ENCODE results near the gene NAV2. TPM values are rescaled to one million over a fixed set of nuclear protein-coding genes. Genes with fewer than 3 reads are reported as not detected.
"Not testable (repeated sequence)": the region's sequence is repeated elsewhere in the genome, so short reads cannot be mapped to it uniquely, and the experiment has no call there.

NAV2 gene
- total RNA-seq, 1 experiment from 2014 or later, result 22.7 TPM

DNA sequence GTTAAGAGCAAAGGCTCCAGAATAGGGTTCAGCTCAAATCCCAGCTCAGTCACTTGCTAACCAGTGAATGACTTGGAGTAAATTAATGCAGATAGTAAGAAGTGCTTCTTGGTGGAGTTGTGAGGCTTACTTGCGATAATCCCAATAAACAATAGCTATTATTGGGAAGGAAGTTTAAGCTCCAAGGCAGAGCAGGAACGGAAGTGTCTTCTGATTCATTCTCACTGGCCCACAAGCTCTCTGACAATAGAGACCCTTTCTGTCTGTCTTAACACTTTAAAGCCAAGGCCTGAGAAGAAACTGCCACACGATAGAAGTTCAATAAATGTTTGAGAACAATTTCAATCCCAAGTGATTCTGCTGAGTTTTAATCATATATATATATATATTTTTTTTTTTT is 292.2 kb downstream of the NAV2 start:
- intact Hi-C loops (cut with micrococcal nuclease; ENCODE audit: unreplicated experiment) (no loop called here), in situ Hi-C loops (cut with HindIII; ENCODE audit: low pct_unique_long_range_greater_than_20kb, low sequenced_read_pairs) (no loop called here)
- CTCF ChIA-PET, result no interaction called here
- Histone ChIP-seq H3K36me3 (ENCODE audit: control insufficient read depth, insufficient read depth, low read length) (no peaks in the 10 kb centered on the region), H3K4me1 (ENCODE audit: control insufficient read depth, insufficient read depth, low read length) (no peaks in the 10 kb centered on the region), H3K4me3 (ENCODE audit: low read depth in 2 of 2, low read length in 2 of 2) (no peak overlapping the region), H3K9me3 (ENCODE audit: control insufficient read depth, insufficient read depth, low read depth, low read length) (no peaks in the 10 kb centered on the region), H3K27me3 (ENCODE audit: control insufficient read depth, insufficient read depth, low read length) (no peaks in the 10 kb centered on the region), H3K27ac (ENCODE audit: low read length) (no peak overlapping the region)
- TF ChIP-seq POLR2AphosphoS5 (IDR thresholded peaks at IDR 0.05; ENCODE audit: low read depth, low read length) (no peak), TCF7L2 (IDR thresholded peaks at IDR 0.05; ENCODE audit: low read depth, low read length) (no peak), SIN3A (IDR thresholded peaks at IDR 0.05; ENCODE audit: borderline replicate concordance, insufficient read depth, low read depth, low read length) (no peak)
- TF ChIP-seq, protein P1, sequence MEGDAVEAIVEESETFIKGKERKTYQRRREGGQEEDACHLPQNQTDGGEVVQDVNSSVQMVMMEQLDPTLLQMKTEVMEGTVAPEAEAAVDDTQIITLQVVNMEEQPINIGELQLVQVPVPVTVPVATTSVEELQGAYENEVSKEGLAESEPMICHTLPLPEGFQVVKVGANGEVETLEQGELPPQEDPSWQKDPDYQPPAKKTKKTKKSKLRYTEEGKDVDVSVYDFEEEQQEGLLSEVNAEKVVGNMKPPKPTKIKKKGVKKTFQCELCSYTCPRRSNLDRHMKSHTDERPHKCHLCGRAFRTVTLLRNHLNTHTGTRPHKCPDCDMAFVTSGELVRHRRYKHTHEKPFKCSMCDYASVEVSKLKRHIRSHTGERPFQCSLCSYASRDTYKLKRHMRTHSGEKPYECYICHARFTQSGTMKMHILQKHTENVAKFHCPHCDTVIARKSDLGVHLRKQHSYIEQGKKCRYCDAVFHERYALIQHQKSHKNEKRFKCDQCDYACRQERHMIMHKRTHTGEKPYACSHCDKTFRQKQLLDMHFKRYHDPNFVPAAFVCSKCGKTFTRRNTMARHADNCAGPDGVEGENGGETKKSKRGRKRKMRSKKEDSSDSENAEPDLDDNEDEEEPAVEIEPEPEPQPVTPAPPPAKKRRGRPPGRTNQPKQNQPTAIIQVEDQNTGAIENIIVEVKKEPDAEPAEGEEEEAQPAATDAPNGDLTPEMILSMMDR (IDR thresholded peaks at IDR 0.05), result no peak
- TF ChIP-seq, protein P2, sequence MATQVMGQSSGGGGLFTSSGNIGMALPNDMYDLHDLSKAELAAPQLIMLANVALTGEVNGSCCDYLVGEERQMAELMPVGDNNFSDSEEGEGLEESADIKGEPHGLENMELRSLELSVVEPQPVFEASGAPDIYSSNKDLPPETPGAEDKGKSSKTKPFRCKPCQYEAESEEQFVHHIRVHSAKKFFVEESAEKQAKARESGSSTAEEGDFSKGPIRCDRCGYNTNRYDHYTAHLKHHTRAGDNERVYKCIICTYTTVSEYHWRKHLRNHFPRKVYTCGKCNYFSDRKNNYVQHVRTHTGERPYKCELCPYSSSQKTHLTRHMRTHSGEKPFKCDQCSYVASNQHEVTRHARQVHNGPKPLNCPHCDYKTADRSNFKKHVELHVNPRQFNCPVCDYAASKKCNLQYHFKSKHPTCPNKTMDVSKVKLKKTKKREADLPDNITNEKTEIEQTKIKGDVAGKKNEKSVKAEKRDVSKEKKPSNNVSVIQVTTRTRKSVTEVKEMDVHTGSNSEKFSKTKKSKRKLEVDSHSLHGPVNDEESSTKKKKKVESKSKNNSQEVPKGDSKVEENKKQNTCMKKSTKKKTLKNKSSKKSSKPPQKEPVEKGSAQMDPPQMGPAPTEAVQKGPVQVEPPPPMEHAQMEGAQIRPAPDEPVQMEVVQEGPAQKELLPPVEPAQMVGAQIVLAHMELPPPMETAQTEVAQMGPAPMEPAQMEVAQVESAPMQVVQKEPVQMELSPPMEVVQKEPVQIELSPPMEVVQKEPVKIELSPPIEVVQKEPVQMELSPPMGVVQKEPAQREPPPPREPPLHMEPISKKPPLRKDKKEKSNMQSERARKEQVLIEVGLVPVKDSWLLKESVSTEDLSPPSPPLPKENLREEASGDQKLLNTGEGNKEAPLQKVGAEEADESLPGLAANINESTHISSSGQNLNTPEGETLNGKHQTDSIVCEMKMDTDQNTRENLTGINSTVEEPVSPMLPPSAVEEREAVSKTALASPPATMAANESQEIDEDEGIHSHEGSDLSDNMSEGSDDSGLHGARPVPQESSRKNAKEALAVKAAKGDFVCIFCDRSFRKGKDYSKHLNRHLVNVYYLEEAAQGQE (IDR thresholded peaks at IDR 0.05; ENCODE audit: insufficient read depth in 1 of 2, low read depth in 2 of 2, low read length in 1 of 2), result no peak
- BruUV-seq (replicated peaks), result no TSS peak
- POLR2A ChIA-PET, result no interaction called here
- no peak for DNase-seq (ENCODE audit: low read depth, low spot score)
- ATAC-seq, result no peak

DNA sequence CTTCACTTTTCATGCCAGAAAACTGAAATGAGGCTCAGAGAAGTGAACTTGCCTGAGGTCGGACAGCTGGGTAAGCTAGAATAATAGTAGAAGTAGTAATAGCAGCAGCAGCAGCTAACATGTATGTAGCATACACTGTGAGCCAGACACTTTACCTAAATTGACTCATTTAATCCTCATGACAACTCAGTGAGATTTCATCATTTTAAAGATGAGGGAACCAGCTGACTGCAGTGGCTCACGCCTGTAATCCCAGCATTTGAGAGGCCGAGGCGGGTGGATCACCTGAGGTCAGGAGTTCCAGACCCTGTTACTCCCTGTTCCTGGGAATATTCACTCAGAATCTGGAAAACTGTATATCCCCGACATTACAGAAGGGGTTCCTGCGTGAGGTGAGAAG is 293.1 kb downstream of the NAV2 start:
- BruUV-seq (replicated peaks), result no TSS peak

DNA sequence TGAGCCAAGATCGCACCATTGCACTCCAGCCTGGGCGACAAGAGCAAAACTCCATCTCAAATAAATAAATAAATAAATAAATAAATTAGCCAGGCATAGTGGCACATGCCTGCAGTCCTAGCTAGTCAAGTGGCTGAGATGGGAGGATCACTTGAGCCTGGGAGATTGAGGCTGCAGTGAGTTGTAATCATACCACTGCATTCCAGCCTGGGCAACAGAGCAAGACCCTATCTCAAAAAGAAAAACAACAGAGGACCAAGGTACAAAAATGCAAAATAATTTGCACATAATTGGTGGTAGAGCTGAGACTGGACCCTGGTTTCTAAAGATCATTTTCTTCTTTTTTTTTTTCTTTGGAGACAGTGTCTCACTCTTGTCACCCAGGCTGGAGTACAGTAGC is 294.0 kb downstream of the NAV2 start:
- H3K27ac ChIP-seq (ENCODE audit: low read length); H3K27me3 ChIP-seq (ENCODE audit: control insufficient read depth, insufficient read depth, low read length); ATAC-seq; POLR2A ChIA-PET; BruUV-seq (replicated peaks); DNase-seq (ENCODE audit: low read depth, low spot score); H3K4me1 ChIP-seq (ENCODE audit: control insufficient read depth, insufficient read depth, low read length); H3K36me3 ChIP-seq (ENCODE audit: control insufficient read depth, insufficient read depth, low read length); CTCF ChIA-PET; intact Hi-C loops (cut with micrococcal nuclease; ENCODE audit: unreplicated experiment); in situ Hi-C loops (cut with HindIII; ENCODE audit: low pct_unique_long_range_greater_than_20kb, low sequenced_read_pairs); H3K9me3 ChIP-seq (ENCODE audit: control insufficient read depth, insufficient read depth, low read depth, low read length); H3K4me3 ChIP-seq (ENCODE audit: low read depth in 2 of 2, low read length in 2 of 2): not testable (repeated sequence)

More for the DNA sequence above, 293.1 kb downstream of the NAV2 start:
- no peaks in the 10 kb centered on the region for H3K27me3 ChIP-seq (ENCODE audit: control insufficient read depth, insufficient read depth, low read length)
- H3K4me1 ChIP-seq (ENCODE audit: control insufficient read depth, insufficient read depth, low read length), result no peaks in the 10 kb centered on the region
- ATAC-seq (no peak), DNase-seq (ENCODE audit: low read depth, low spot score) (no peak)
- no peaks in the 10 kb centered on the region for H3K36me3 ChIP-seq (ENCODE audit: control insufficient read depth, insufficient read depth, low read length)
- in situ Hi-C loops (cut with HindIII; ENCODE audit: low pct_unique_long_range_greater_than_20kb, low sequenced_read_pairs), result no loop called here
- no peaks in the 10 kb centered on the region for H3K9me3 ChIP-seq (ENCODE audit: control insufficient read depth, insufficient read depth, low read depth, low read length)
- TF ChIP-seq, protein P1 (IDR thresholded peaks at IDR 0.05), result no peak
- TF ChIP-seq SIN3A (IDR thresholded peaks at IDR 0.05; ENCODE audit: borderline replicate concordance, insufficient read depth, low read depth, low read length), result no peak
- TF ChIP-seq, protein P2 (IDR thresholded peaks at IDR 0.05; ENCODE audit: insufficient read depth in 1 of 2, low read depth in 2 of 2, low read length in 1 of 2), result no peak
- TF ChIP-seq TCF7L2 (IDR thresholded peaks at IDR 0.05; ENCODE audit: low read depth, low read length), result no peak
- no peak for TF ChIP-seq POLR2AphosphoS5 (IDR thresholded peaks at IDR 0.05; ENCODE audit: low read depth, low read length)
- no peak overlapping the region for H3K27ac ChIP-seq (ENCODE audit: low read length)
- intact Hi-C loops (cut with micrococcal nuclease; ENCODE audit: unreplicated experiment), result no loop called here
- H3K4me3 ChIP-seq (ENCODE audit: low read depth in 2 of 2, low read length in 2 of 2), result no peak overlapping the region
- POLR2A ChIA-PET, result no interaction called here
- CTCF ChIA-PET, result no interaction called here
